ENCODE data around the gene ATP13A1.
A peak's percentile ranks its signal among the peaks of the same experiment; 100 is the strongest.

The ATP13A1 gene

GRCh38 chr19:19662344-19662743 lies 1.1 kb downstream of the ATP13A1 start:
- DNase-seq, result no peak

GRCh38 chr19:19661675-19662251 lies 1.7 kb downstream of the ATP13A1 start:
- peak; percentile 54 for DNase-seq

GRCh38 chr19:19661141-19661674 lies 2.3 kb downstream of the ATP13A1 start:
- DNase-seq, result no peak

- DNase-seq, result no peak
Observed at GRCh38 chr19:19659646-19660245, 3.7 kb downstream of the ATP13A1 start.

GRCh38 chr19:19657397-19657783 lies 6.1 kb downstream of the ATP13A1 start:
- DNase-seq, result no peak

GRCh38 chr19:19656451-19657396 lies 6.8 kb downstream of the ATP13A1 start:
- no peak for DNase-seq

GRCh38 chr19:19655641-19656343 lies 7.7 kb downstream of the ATP13A1 start:
- no peak for DNase-seq

- no peak for DNase-seq
Observed at GRCh38 chr19:19655051-19655594, 8.4 kb downstream of the ATP13A1 start.

GRCh38 chr19:19654441-19654840 lies 9.0 kb downstream of the ATP13A1 start:
- no peak for DNase-seq

- DNase-seq, result no peak
Observed at GRCh38 chr19:19653597-19654147, 9.8 kb downstream of the ATP13A1 start.

GRCh38 chr19:19652482-19653295 lies 10.8 kb downstream of the ATP13A1 start:
- no peak for DNase-seq

GRCh38 chr19:19651076-19651475 lies 12.4 kb downstream of the ATP13A1 start:
- DNase-seq, result no peak

GRCh38 chr19:19650331-19650730 lies 13.1 kb downstream of the ATP13A1 start:
- no peak for DNase-seq

GRCh38 chr19:19649580-19649995 lies 13.9 kb downstream of the ATP13A1 start:
- no peak for DNase-seq

GRCh38 chr19:19649155-19649554 lies 14.3 kb downstream of the ATP13A1 start:
- DNase-seq, result no peak

- no peak for DNase-seq
Observed at GRCh38 chr19:19647037-19647835, 16.2 kb downstream of the ATP13A1 start.

GRCh38 chr19:19645233-19645870 lies 18.1 kb downstream of the ATP13A1 start:
- DNase-seq, result no peak

- DNase-seq, result no peak
Observed at GRCh38 chr19:19644054-19644388, 19.5 kb downstream of the ATP13A1 start.

GRCh38 chr19:19643158-19644053 lies 20.1 kb downstream of the ATP13A1 start, which contains the start of gene GMIP:
Gene GMIP, minus strand, starts transcription at chr19:19643657. Its CDS starts 128 bp downstream, at chr19:19643529.
- peak; percentile 84 for DNase-seq

All from stimulated activated CD4-positive, alpha-beta T cell treated with anti-CD3 and anti-CD28 coated beads, Interleukin-4, amount 100 ng/mL, for 24 hours (primary cell).